ENCODE data around the gene CADM4. TPM values are rescaled to one million over a fixed set of nuclear protein-coding genes. Genes with fewer than 3 reads are reported as not detected.

Gene CADM4
- total and polyA plus RNA-seq, 9 of the 15 experiments (the other 6 are each of a cell fraction or from before 2014, with no cell fraction given): 0.03 to 4.6 (median 1.3) TPM

GRCh38 chr19:43672061-43672679 is 32.5 kb upstream of the CADM4 start (continued):
- TF ChIP-seq RBM34 (IDR thresholded peaks at IDR 0.05; ENCODE audit: borderline replicate concordance, insufficient read depth, low read length) (no peak), ILK (tag; IDR thresholded peaks at IDR 0.05; ENCODE audit: borderline replicate concordance, low read depth) (no peak), BCL6 (CRISPR knock-in tag; IDR thresholded peaks at IDR 0.05) (no peak), ESRRA (IDR thresholded peaks at IDR 0.05; ENCODE audit: borderline replicate concordance, low read depth) (no peak), PHB (CRISPR knock-in tag; IDR thresholded peaks at IDR 0.05) (no peak), HSF4 (CRISPR knock-in tag; IDR thresholded peaks at IDR 0.05; ENCODE audit: borderline replicate concordance) (no peak), ZKSCAN1 (IDR thresholded peaks at IDR 0.05; ENCODE audit: low read depth, low read length) (no peak), TEAD4 (IDR thresholded peaks at IDR 0.05; ENCODE audit: low read length) (no peak), TEAD4 (CRISPR knock-in tag; IDR thresholded peaks at IDR 0.05; ENCODE audit: borderline replicate concordance) (no peak), HNRNPUL1 (IDR thresholded peaks at IDR 0.05; ENCODE audit: low read length) (no peak), ZBTB8A (IDR thresholded peaks at IDR 0.05; ENCODE audit: partially characterized antibody) (no peak), E2F3 (CRISPR knock-in tag; IDR thresholded peaks at IDR 0.05) (no peak), ZNF707 (CRISPR knock-in tag; conservative IDR thresholded peaks at IDR 0.05) (no peak), ZEB2 (IDR thresholded peaks at IDR 0.05) (0 out of 2 replicates have a peak, but pooled peaks have one; percentile 28), ARID1B (IDR thresholded peaks at IDR 0.05) (peak; percentile 72), SIN3B (IDR thresholded peaks at IDR 0.05; ENCODE audit: low read depth) (no peak), HCFC1 (IDR thresholded peaks at IDR 0.05; ENCODE audit: low read depth, low read length) (no peak), ZNF146 (CRISPR knock-in tag; IDR thresholded peaks at IDR 0.05; ENCODE audit: unreplicated experiment) (no peak), MAFK (IDR thresholded peaks at IDR 0.05; ENCODE audit: low read length) (no peak), CEBPB (tag; IDR thresholded peaks at IDR 0.05) (no peak), NR4A1 (CRISPR knock-in tag; IDR thresholded peaks at IDR 0.05) (no peak), NR4A1 (tag; IDR thresholded peaks at IDR 0.05) (no peak), ZNF780A (CRISPR knock-in tag; IDR thresholded peaks at IDR 0.05) (no peak)
